ENCODE data around the gene TRIM67.

Gene TRIM67

GRCh38 chr1:231166398-231166797 is 4.5 kb downstream of the TRIM67 start:
- DNase-seq (ENCODE audit: low spot score), result no peak
- TF ChIP-seq CTCF (IDR thresholded peaks at IDR 0.05; ENCODE audit: extremely low read depth, missing control alignments), result no peak

GRCh38 chr1:231170875-231171274 is 9.0 kb downstream of the TRIM67 start:
- TF ChIP-seq CTCF (IDR thresholded peaks at IDR 0.05; ENCODE audit: extremely low read depth, missing control alignments), result peak; percentile 20

GRCh38 chr1:231171623-231172197 is 9.9 kb downstream of the TRIM67 start:
- no peak for DNase-seq (ENCODE audit: low spot score)
- TF ChIP-seq CTCF (IDR thresholded peaks at IDR 0.05; ENCODE audit: extremely low read depth, missing control alignments), result no peak

More at GRCh38 chr1:231170875-231171274, 9.0 kb downstream of the TRIM67 start:
- DNase-seq (ENCODE audit: low spot score), result no peak

- TF ChIP-seq CTCF (IDR thresholded peaks at IDR 0.05; ENCODE audit: extremely low read depth, missing control alignments), result no peak
- no peak for DNase-seq (ENCODE audit: low spot score)
These were observed 10.6 kb downstream of the TRIM67 start for GRCh38 chr1:231172411-231172810.

- DNase-seq (ENCODE audit: low spot score), result no peak
- TF ChIP-seq CTCF (IDR thresholded peaks at IDR 0.05; ENCODE audit: extremely low read depth, missing control alignments), result no peak
These were observed 14.6 kb downstream of the TRIM67 start for GRCh38 chr1:231176421-231176820.

- no peak for DNase-seq (ENCODE audit: low spot score)
- no peak for TF ChIP-seq CTCF (IDR thresholded peaks at IDR 0.05; ENCODE audit: extremely low read depth, missing control alignments)
These were observed 15.4 kb downstream of the TRIM67 start for GRCh38 chr1:231177226-231177625.

- DNase-seq (ENCODE audit: low spot score), result no peak
- TF ChIP-seq CTCF (IDR thresholded peaks at IDR 0.05; ENCODE audit: extremely low read depth, missing control alignments), result no peak
These were observed 16.1 kb downstream of the TRIM67 start for GRCh38 chr1:231177936-231178335.
